ENCODE results near the gene PLXNB1.
"Not testable (repeated sequence)": the region's sequence is repeated elsewhere in the genome, so short reads cannot be mapped to it uniquely, and the experiment has no call there.

PLXNB1 gene

GRCh38 chr3:48403533-48404439 lies 26.1 kb downstream of the PLXNB1 start:
- H3K9me3 ChIP-seq, result no peaks in the 10 kb centered on the region
- H3K36me3 ChIP-seq, result no peaks in the 10 kb centered on the region
- peaks cover 12% of the 10 kb centered on the region in 2 experiments for H3K4me1 ChIP-seq (ENCODE audit: control insufficient read depth in 1 of 2, insufficient read depth in 1 of 2, low read depth in 1 of 2, low read length in 1 of 2)
- H3K27ac ChIP-seq, result no peak overlapping the region
- H3K27me3 ChIP-seq, result no peaks in the 10 kb centered on the region
- no peak overlapping the region for H3K4me3 ChIP-seq (ENCODE audit: low read depth in 1 of 2, low read length in 1 of 2)
- TF ChIP-seq, protein P1, sequence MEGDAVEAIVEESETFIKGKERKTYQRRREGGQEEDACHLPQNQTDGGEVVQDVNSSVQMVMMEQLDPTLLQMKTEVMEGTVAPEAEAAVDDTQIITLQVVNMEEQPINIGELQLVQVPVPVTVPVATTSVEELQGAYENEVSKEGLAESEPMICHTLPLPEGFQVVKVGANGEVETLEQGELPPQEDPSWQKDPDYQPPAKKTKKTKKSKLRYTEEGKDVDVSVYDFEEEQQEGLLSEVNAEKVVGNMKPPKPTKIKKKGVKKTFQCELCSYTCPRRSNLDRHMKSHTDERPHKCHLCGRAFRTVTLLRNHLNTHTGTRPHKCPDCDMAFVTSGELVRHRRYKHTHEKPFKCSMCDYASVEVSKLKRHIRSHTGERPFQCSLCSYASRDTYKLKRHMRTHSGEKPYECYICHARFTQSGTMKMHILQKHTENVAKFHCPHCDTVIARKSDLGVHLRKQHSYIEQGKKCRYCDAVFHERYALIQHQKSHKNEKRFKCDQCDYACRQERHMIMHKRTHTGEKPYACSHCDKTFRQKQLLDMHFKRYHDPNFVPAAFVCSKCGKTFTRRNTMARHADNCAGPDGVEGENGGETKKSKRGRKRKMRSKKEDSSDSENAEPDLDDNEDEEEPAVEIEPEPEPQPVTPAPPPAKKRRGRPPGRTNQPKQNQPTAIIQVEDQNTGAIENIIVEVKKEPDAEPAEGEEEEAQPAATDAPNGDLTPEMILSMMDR (IDR thresholded peaks at IDR 0.05), result no peak

DNA sequence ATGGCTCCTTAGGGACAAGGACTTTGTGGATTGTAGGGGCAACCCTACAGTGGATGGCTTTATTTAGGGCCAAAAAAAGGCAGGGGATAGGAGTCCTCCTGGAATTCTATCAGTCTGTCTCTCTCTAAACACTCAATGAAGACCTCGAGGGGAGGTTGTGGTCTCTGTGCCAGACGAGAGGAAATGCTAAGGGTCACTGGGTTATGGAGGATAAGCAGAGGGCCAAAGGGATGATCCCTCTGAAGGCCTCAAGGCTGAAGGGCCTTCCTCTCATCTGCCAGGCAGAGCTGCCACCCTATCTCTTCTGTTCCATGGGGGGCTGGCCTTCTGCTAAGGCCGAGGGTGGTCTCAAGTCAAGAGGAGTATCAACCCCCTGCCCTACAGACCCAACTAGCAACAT lies 27.0 kb downstream of the PLXNB1 start:
- H3K36me3 ChIP-seq, result no peaks in the 10 kb centered on the region
- no peaks in the 10 kb centered on the region for H3K9me3 ChIP-seq
- TF ChIP-seq, protein P1 (IDR thresholded peaks at IDR 0.05), result no peak
- H3K4me3 ChIP-seq (ENCODE audit: low read depth in 1 of 2, low read length in 1 of 2), result no peak overlapping the region
- no peak overlapping the region for H3K27ac ChIP-seq
- peaks cover 21% of the 10 kb centered on the region in 2 experiments for H3K4me1 ChIP-seq (ENCODE audit: control insufficient read depth in 1 of 2, insufficient read depth in 1 of 2, low read depth in 1 of 2, low read length in 1 of 2)
- H3K27me3 ChIP-seq, result no peaks in the 10 kb centered on the region

GRCh38 chr3:48402281-48402732 lies 27.6 kb downstream of the PLXNB1 start:
- no peak overlapping the region for H3K4me3 ChIP-seq (ENCODE audit: low read depth in 1 of 2, low read length in 1 of 2)
- no peaks in the 10 kb centered on the region for H3K27me3 ChIP-seq
- H3K27ac ChIP-seq, result no peak overlapping the region
- no peaks in the 10 kb centered on the region for H3K9me3 ChIP-seq
- TF ChIP-seq, protein P1 (IDR thresholded peaks at IDR 0.05), result no peak
- H3K4me1 ChIP-seq (ENCODE audit: control insufficient read depth in 1 of 2, insufficient read depth in 1 of 2, low read depth in 1 of 2, low read length in 1 of 2), result peaks cover 27% of the 10 kb centered on the region in 2 experiments
- no peaks in the 10 kb centered on the region for H3K36me3 ChIP-seq

DNA sequence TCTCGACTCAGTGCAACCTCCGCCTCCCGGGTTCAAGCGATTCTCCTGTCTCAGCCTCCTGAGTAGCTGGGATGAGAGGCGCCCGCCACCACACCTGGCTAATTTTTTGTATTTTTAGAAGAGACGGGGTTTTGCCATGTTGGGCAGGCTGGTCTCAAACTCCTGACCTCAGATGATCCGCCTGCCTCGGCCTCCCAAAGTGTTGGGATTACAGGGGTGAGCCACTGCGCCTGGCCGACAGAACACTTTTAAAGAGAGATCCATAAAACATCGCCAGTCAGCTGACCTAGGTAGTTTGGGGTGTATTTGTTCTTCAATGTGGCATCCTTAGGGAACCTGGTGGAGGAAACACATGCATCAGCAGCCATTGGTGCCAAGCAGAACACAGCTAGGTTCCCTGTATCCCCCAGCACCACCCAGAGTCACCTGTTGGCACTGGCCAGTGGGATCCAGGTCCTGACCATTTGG lies 28.4 kb downstream of the PLXNB1 start:
- H3K4me3 ChIP-seq (ENCODE audit: low read depth in 1 of 2, low read length in 1 of 2); H3K36me3 ChIP-seq; H3K27ac ChIP-seq; H3K9me3 ChIP-seq; H3K27me3 ChIP-seq: not testable (repeated sequence)
- H3K4me1 ChIP-seq (ENCODE audit: control insufficient read depth in 1 of 2, insufficient read depth in 1 of 2, low read depth in 1 of 2, low read length in 1 of 2), result peaks cover 34% of the 10 kb centered on the region in 2 experiments

DNA sequence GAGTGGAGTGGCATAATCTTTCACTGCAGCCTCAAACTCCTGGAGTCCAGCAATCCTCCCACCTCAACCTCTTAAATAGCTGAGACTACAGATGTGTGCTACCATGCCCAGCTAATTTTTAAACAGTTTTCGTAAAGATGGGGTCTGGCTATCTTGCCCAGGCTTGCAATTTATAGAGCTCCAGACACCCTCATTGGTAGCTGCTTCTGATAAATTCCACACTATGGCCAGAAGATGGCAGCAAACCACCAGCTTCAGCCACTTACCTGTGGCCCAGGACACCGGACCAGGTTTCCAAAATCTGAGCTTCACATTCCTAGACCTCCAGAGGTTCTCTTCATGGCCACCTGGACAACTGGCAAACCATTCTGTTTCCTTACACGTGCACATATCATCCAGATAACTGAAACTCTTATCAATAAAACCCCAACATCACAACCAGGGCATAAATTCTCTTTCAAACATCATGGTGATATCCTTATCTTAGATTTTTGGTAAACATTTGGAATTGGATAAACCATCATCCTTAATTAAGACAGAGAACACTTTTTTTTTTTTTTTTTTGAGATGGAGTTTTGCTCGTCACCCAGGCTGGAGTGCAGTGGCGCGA lies 29.0 kb downstream of the PLXNB1 start:
- no peaks in the 10 kb centered on the region for H3K9me3 ChIP-seq
- TF ChIP-seq, protein P1 (IDR thresholded peaks at IDR 0.05), result peak; percentile 85
- H3K27ac ChIP-seq, result no peak overlapping the region
- no peak overlapping the region for H3K4me3 ChIP-seq (ENCODE audit: low read depth in 1 of 2, low read length in 1 of 2)
- H3K27me3 ChIP-seq, result no peaks in the 10 kb centered on the region
- no peaks in the 10 kb centered on the region for H3K36me3 ChIP-seq
- H3K4me1 ChIP-seq (ENCODE audit: control insufficient read depth in 1 of 2, insufficient read depth in 1 of 2, low read depth in 1 of 2, low read length in 1 of 2), result peaks cover 37 to 40% of the 10 kb centered on the region in 2 experiments
